Mucosa of descending colon (tissue), 3 donors: ENCODE data around the gene TERF2IP. TPM values are rescaled to one million over a fixed set of nuclear protein-coding genes. Genes with fewer than 3 reads are reported as not detected.

ENCODE experiments used
- ATAC-seq: fragments of 200-7000 bp; cut with Tn5 transposase; one replicate; pipeline ENCODE4 v1.9.1; 2020; ENCODE audit warnings: mild to moderate bottlenecking, moderate library complexity
- DNase-seq, 3 donors: peaks; one replicate each; pipeline ENCODE4 v3.0.0-alpha.2; 2020
- H3K36me3 ChIP-seq: fragments of 200-600 bp; one replicate; pipeline ENCODE4 v1.8.0; 2021; ENCODE audit warnings: low read depth, mild to moderate bottlenecking
- H3K4me1 ChIP-seq: fragments of 200-600 bp; one replicate; pipeline ENCODE4 v1.8.0; 2021; ENCODE audit warnings: low read depth, mild to moderate bottlenecking
- H3K4me3 ChIP-seq: fragments of 200-600 bp; one replicate; pipeline ENCODE4 v1.8.0; 2021; ENCODE audit warnings: mild to moderate bottlenecking
- H3K9me3 ChIP-seq: fragments of 200-600 bp; one replicate; pipeline ENCODE4 v1.8.0; 2021; ENCODE audit warnings: mild to moderate bottlenecking
- intact Hi-C, 2 donors: fragments of 100-400 bp; cut with DNase I in 1 of 2; cut with micrococcal nuclease in 1 of 2; formaldehyde crosslinking; loops; one replicate each; pipeline versions ENCODE4 v1.11.0 to v1.11.1; 2022; cut with DNase I, micrococcal nuclease
- total RNA-seq, 3 donors: library from RNA; stranded (reverse); fragmentation: NEBNext Ultra II Directional in 2 of 3; extraction: Animal tissue kit (Norgen Biotek cat#: 25700) in 2 of 3; gene quantifications; one replicate each; pipeline versions ENCODE4 v1.2.1 to v1.2.4, GENCODE V29; 2021 to 2023
- TF ChIP-seq, protein P1 (sequence below): fragments of 200-600 bp; IDR thresholded peaks from one replicate; pipeline ENCODE4 v1.8.0; 2022; ENCODE audit warnings: antibody characterized with exemption, mild to moderate bottlenecking
- donor health status: DM: no; HTN: no; CAD: no; lungs with moderate emphysema.
- donor health status: DM: no; HTN: no; CAD: no.
- donor health status: DM: no; HTN: yes; CAD: no.

Gene TERF2IP
- total RNA-seq, 3 donors from 2014 or later: 26.0 to 49.6 (median 27.7) TPM

DNA sequence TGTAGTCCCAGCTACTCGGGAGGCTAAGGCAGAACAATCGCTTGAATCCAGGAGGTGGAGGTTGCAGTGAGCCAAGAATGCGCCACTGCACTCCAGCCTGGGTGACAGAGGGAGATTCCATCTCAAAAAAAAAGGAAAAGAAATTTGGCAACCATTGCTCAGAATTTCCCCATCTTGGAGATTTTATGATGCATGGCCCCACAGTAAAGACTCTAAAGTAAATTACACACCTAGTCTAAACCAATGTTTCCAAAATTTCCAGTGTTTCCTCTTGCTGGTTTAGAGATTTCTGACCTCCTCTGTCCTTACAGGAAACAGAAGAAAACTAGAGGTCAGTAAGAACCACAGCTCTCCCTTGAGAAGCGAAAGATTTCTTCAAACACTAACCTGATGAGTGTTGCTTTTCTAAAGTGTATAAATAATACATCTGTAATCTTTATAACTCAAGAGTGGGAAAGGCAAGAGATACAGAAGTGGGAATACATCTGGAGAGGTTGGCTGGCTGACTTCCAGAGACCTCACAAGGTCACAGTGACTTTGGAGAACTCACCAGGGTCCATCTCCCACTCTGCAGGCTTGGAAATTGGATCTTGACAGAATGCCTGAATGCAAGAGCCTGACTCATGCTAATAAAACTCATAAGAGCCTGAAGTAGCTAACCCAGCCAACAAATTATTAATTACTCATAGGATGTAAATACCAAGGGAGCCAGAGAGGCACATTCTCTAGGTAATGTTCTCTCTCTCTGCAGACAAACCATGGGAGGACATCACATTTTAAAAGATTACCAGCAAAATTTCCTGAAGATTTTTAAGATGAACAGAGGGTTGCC is 33.3 kb upstream of the TERF2IP start:
- TF ChIP-seq, protein P1, sequence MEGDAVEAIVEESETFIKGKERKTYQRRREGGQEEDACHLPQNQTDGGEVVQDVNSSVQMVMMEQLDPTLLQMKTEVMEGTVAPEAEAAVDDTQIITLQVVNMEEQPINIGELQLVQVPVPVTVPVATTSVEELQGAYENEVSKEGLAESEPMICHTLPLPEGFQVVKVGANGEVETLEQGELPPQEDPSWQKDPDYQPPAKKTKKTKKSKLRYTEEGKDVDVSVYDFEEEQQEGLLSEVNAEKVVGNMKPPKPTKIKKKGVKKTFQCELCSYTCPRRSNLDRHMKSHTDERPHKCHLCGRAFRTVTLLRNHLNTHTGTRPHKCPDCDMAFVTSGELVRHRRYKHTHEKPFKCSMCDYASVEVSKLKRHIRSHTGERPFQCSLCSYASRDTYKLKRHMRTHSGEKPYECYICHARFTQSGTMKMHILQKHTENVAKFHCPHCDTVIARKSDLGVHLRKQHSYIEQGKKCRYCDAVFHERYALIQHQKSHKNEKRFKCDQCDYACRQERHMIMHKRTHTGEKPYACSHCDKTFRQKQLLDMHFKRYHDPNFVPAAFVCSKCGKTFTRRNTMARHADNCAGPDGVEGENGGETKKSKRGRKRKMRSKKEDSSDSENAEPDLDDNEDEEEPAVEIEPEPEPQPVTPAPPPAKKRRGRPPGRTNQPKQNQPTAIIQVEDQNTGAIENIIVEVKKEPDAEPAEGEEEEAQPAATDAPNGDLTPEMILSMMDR: no peak
- DNase-seq (no peak), ATAC-seq (no peak)
- Histone ChIP-seq H3K4me1 (no peaks in the 10 kb centered on the region), H3K9me3 (no peaks in the 10 kb centered on the region), H3K4me3 (no peak overlapping the region), H3K36me3 (peaks cover 3% of the 10 kb centered on the region)
- intact Hi-C loops: no loop called here

DNA sequence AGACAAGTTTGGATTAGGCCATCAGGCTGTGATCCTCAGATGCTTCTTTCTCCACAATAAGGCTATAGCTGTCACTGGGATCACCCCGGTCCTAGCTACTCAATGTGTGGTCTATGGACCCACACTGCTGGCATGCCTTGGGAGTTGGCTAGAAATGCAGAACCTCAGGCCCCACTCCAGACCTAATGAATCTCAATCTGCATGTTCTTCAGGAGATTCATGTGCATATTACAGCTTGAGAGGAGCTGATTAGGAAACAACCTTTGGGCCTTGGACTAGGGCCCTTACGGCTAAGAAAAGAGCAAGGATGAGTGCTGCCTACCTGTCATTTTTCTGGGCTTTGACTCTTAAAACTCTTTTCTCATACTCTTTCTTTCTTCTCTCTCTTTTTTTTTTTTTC is 32.0 kb upstream of the TERF2IP start:
- H3K4me1 ChIP-seq: no peaks in the 10 kb centered on the region
- H3K36me3 ChIP-seq: peaks cover 3% of the 10 kb centered on the region
- TF ChIP-seq, protein P1: no peak
- intact Hi-C loops: no loop called here
- DNase-seq (no peak), ATAC-seq (no peak)
- H3K4me3 ChIP-seq: no peak overlapping the region
- no peaks in the 10 kb centered on the region for H3K9me3 ChIP-seq

DNA sequence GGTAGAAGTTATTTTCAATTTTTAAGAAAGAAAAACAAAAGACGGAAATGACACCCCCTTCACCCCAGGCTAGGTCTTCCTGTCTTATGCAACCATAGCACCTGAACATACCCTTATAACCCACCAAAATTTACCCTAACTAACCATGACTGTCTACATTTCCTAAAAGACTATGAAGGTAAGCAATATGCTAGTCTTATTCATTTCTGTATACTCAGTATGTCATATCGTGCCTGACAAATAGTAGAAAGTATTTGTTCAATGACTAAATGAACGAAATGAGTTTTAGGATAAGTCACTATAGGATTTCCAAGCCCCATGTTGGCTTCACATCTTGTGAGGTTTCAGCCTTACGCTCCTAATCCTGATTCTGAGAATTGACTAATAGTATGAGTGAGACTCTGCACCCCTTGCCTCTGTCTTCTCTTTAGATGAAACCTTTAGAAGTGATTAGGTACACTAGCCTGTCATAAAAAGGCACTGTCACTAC is 31.0 kb upstream of the TERF2IP start:
- Histone ChIP-seq H3K4me1 (peaks cover 8% of the 10 kb centered on the region), H3K4me3 (no peak overlapping the region), H3K36me3 (peaks cover 3% of the 10 kb centered on the region), H3K9me3 (no peaks in the 10 kb centered on the region)
- DNase-seq: no peak
- TF ChIP-seq, protein P1: no peak
- ATAC-seq: peak; percentile 45
- intact Hi-C loops: no loop called here

DNA sequence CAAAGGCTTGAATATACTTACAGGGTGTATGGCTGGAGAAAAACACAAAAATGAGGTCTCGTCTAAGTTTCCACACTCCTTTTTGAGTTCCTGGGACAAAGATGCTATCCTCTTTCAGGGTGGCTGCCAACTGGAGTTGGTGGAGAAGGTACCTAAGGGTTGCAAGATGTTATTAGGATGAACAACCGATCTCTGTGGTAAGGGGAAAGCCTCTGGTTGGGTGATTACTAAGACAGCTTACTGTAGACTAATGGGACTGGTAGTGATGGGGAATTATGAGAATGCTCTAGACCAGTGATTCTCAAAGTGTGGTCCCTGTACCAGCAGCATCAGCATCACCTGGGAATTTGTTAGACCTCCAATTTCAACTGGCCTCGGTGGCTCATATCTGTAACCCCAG is 30.5 kb upstream of the TERF2IP start:
- no peak for ATAC-seq
- H3K36me3 ChIP-seq: peaks cover 3% of the 10 kb centered on the region
- TF ChIP-seq, protein P1: no peak
- H3K9me3 ChIP-seq: no peaks in the 10 kb centered on the region
- DNase-seq: no peak
- intact Hi-C loops: no loop called here
- peaks cover 14% of the 10 kb centered on the region for H3K4me1 ChIP-seq
- H3K4me3 ChIP-seq: no peak overlapping the region

DNA sequence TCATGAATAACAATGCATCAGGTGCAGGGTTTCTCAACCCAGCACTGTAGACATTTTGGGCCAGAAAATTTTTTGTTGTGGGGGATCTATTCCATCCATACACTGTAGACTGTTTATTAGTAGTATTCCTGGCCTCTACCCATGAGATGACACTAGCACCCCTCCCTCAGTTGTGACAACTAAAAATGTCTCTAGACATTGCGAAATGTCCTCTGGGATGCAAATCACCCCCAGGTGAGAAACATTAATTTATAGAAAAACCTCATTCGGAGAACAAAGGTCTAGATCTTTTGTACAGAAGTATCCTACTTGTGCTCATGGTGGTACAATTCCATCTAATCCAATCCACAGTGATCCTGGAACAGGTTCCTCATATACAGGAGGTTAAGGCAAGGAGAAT is 28.8 kb upstream of the TERF2IP start:
- ATAC-seq: no peak

More for the DNA sequence above, 28.8 kb upstream of the TERF2IP start:
- intact Hi-C loops: no loop called here
- no peaks in the 10 kb centered on the region for H3K36me3 ChIP-seq
- H3K4me1 ChIP-seq: peaks cover 21% of the 10 kb centered on the region
- H3K9me3 ChIP-seq: no peaks in the 10 kb centered on the region
- TF ChIP-seq, protein P1: no peak
- no peak for DNase-seq
- no peak overlapping the region for H3K4me3 ChIP-seq
